ENCODE measurements around the gene MAP2K4. TPM values are rescaled to one million over a fixed set of nuclear protein-coding genes. Genes with fewer than 3 reads are reported as not detected.

Gene MAP2K4
- total RNA-seq, 1 donor from 2014 or later = 37.5 TPM

DNA sequence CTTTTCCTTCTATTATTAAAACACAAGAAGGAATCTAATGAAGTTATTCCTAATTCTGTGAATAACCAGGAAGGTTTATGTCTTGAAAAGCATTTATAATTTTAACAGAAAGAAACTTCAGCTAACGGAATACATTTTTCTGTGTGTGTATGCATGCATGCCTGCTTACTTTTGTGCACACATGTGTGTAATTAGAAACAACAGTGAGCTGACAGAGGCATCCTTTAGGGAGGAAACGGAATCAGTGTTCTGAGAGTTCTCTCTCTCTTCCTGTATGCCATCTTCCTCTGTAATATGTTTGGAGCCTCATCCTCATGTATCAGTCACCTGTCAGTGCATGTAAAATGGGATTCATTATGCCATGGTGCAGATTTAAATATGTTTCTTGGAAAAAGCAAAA is 107.0 kb downstream of the MAP2K4 start:
- DNase-seq (ENCODE audit: low read depth) (no peak), FAIRE-seq (no peak)
- H4K20me1 ChIP-seq (ENCODE audit: insufficient read depth, low read length) = no peaks in the 10 kb centered on the region
- H3K4me1 ChIP-seq (ENCODE audit: insufficient read depth, low read length) = no peaks in the 10 kb centered on the region
- no peak overlapping the region for H3K27ac Mint-ChIP-seq (ENCODE audit: unreplicated experiment)
- H3K27me3 Mint-ChIP-seq (ENCODE audit: low read depth, unreplicated experiment) = no peaks in the 10 kb centered on the region
- no peaks in the 10 kb centered on the region for H3K4me1 Mint-ChIP-seq (ENCODE audit: low read depth, unreplicated experiment)
- H3K36me3 Mint-ChIP-seq (ENCODE audit: low read depth, unreplicated experiment) = peaks cover 23% of the 10 kb centered on the region
- peaks cover 34% of the 10 kb centered on the region for H3K36me3 ChIP-seq (ENCODE audit: insufficient read depth, low read length)
- H3K4me3 ChIP-seq (ENCODE audit: insufficient read depth, low read depth, low read length) = no peak overlapping the region
- no peak overlapping the region for H3K27ac ChIP-seq (ENCODE audit: low read depth, low read length)
- TF ChIP-seq EZH2 (IDR thresholded peaks at IDR 0.05; ENCODE audit: insufficient read depth, low read length) = no peak
- TF ChIP-seq, protein P1, sequence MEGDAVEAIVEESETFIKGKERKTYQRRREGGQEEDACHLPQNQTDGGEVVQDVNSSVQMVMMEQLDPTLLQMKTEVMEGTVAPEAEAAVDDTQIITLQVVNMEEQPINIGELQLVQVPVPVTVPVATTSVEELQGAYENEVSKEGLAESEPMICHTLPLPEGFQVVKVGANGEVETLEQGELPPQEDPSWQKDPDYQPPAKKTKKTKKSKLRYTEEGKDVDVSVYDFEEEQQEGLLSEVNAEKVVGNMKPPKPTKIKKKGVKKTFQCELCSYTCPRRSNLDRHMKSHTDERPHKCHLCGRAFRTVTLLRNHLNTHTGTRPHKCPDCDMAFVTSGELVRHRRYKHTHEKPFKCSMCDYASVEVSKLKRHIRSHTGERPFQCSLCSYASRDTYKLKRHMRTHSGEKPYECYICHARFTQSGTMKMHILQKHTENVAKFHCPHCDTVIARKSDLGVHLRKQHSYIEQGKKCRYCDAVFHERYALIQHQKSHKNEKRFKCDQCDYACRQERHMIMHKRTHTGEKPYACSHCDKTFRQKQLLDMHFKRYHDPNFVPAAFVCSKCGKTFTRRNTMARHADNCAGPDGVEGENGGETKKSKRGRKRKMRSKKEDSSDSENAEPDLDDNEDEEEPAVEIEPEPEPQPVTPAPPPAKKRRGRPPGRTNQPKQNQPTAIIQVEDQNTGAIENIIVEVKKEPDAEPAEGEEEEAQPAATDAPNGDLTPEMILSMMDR (IDR thresholded peaks at IDR 0.05; ENCODE audit: insufficient read depth, low read depth, low read length) = no peak
- no peaks in the 10 kb centered on the region for H3K27me3 ChIP-seq (ENCODE audit: insufficient read depth, low read length)
- H3K9me3 Mint-ChIP-seq (ENCODE audit: unreplicated experiment) = peaks cover 2% of the 10 kb centered on the region
- no peak overlapping the region for H3K4me3 Mint-ChIP-seq (ENCODE audit: unreplicated experiment)
- H2AFZ ChIP-seq (ENCODE audit: low read depth, low read length) = no peak overlapping the region
- no peaks in the 10 kb centered on the region for H3K9me3 ChIP-seq (ENCODE audit: insufficient read depth, low read depth, low read length)
- H3K9ac ChIP-seq (ENCODE audit: low read length) = no peak overlapping the region
- no peak overlapping the region for H3K4me2 ChIP-seq (ENCODE audit: low read length)
- H3K79me2 ChIP-seq (ENCODE audit: insufficient read depth, low read length) = no peaks in the 10 kb centered on the region

DNA sequence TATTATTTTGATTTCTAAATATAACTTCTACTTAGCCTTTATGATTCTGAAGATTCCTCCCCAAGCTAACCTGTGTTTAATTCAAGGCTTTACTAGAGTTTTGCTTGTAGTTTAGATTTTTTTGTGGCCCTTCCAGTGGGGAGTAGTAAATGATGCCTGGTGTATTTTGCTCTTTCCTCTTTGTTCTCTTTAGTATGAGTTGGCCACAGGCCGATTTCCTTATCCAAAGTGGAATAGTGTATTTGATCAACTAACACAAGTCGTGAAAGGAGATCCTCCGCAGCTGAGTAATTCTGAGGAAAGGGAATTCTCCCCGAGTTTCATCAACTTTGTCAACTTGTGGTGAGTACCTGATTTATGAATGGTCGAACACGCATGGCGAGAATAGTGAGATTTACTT is 108.3 kb downstream of the MAP2K4 start:
- H3K4me1 ChIP-seq (ENCODE audit: insufficient read depth, low read length) = no peaks in the 10 kb centered on the region
- no peaks in the 10 kb centered on the region for H3K9me3 ChIP-seq (ENCODE audit: insufficient read depth, low read depth, low read length)
- H3K4me2 ChIP-seq (ENCODE audit: low read length) = no peak overlapping the region
- no peak overlapping the region for H3K4me3 ChIP-seq (ENCODE audit: insufficient read depth, low read depth, low read length)
- H3K9ac ChIP-seq (ENCODE audit: low read length) = no peak overlapping the region
- no peak overlapping the region for H3K27ac ChIP-seq (ENCODE audit: low read depth, low read length)
- TF ChIP-seq, protein P1 (IDR thresholded peaks at IDR 0.05; ENCODE audit: insufficient read depth, low read depth, low read length) = no peak
- no peak for TF ChIP-seq EZH2 (IDR thresholded peaks at IDR 0.05; ENCODE audit: insufficient read depth, low read length)
- Mint-ChIP-seq H3K27me3 (ENCODE audit: low read depth, unreplicated experiment) (no peaks in the 10 kb centered on the region), H3K9me3 (ENCODE audit: unreplicated experiment) (peaks cover 2% of the 10 kb centered on the region), H3K4me1 (ENCODE audit: low read depth, unreplicated experiment) (peaks cover 3% of the 10 kb centered on the region), H3K27ac (ENCODE audit: unreplicated experiment) (no peak overlapping the region), H3K4me3 (ENCODE audit: unreplicated experiment) (no peak overlapping the region), H3K36me3 (ENCODE audit: low read depth, unreplicated experiment) (peaks cover 23% of the 10 kb centered on the region)
- DNase-seq (ENCODE audit: low read depth) (no peak), FAIRE-seq (no peak)
- no peaks in the 10 kb centered on the region for H4K20me1 ChIP-seq (ENCODE audit: insufficient read depth, low read length)
- H3K36me3 ChIP-seq (ENCODE audit: insufficient read depth, low read length) = peaks cover 34% of the 10 kb centered on the region
- no peaks in the 10 kb centered on the region for H3K79me2 ChIP-seq (ENCODE audit: insufficient read depth, low read length)
- no peaks in the 10 kb centered on the region for H3K27me3 ChIP-seq (ENCODE audit: insufficient read depth, low read length)
- H2AFZ ChIP-seq (ENCODE audit: low read depth, low read length) = no peak overlapping the region

DNA sequence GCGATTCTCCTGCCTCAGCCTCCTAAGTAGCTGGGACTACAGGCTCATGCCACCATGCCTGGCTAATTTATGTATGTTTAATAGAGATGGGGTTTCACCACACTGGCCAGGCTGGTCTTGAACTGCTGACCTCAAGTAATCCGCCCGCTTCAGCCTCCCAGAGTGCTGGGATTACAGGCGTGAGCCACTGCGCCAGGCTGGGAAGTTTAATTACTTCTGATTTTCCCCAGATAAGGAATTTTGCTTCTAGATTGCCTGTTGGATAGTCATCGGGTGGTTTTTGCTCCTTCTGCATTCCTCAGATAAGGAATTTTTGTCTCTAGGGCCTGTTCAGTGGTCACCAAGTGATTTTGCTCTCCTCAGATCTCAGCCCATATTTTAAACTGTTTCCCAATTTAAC is 112.5 kb downstream of the MAP2K4 start:
- peaks cover 20% of the 10 kb centered on the region for H3K36me3 Mint-ChIP-seq (ENCODE audit: low read depth, unreplicated experiment)

More for the DNA sequence above, 112.5 kb downstream of the MAP2K4 start:
- TF ChIP-seq, protein P1 (IDR thresholded peaks at IDR 0.05; ENCODE audit: insufficient read depth, low read depth, low read length) = no peak
- TF ChIP-seq EZH2 (IDR thresholded peaks at IDR 0.05; ENCODE audit: insufficient read depth, low read length) = no peak
- no peaks in the 10 kb centered on the region for H3K9me3 ChIP-seq (ENCODE audit: insufficient read depth, low read depth, low read length)
- Mint-ChIP-seq H3K9me3 (ENCODE audit: unreplicated experiment) (peaks cover 1% of the 10 kb centered on the region), H3K27ac (ENCODE audit: unreplicated experiment) (no peak overlapping the region), H3K27me3 (ENCODE audit: low read depth, unreplicated experiment) (no peaks in the 10 kb centered on the region), H3K4me3 (ENCODE audit: unreplicated experiment) (no peak overlapping the region), H3K4me1 (ENCODE audit: low read depth, unreplicated experiment) (peaks cover 3% of the 10 kb centered on the region)
- no peak overlapping the region for H3K4me3 ChIP-seq (ENCODE audit: insufficient read depth, low read depth, low read length)
- H3K4me1 ChIP-seq (ENCODE audit: insufficient read depth, low read length) = peaks cover 4% of the 10 kb centered on the region
- no peak overlapping the region for H3K9ac ChIP-seq (ENCODE audit: low read length)
- no peaks in the 10 kb centered on the region for H4K20me1 ChIP-seq (ENCODE audit: insufficient read depth, low read length)
- no peak for FAIRE-seq
- no peak overlapping the region for H3K27ac ChIP-seq (ENCODE audit: low read depth, low read length)
- no peak overlapping the region for H2AFZ ChIP-seq (ENCODE audit: low read depth, low read length)
- no peaks in the 10 kb centered on the region for H3K79me2 ChIP-seq (ENCODE audit: insufficient read depth, low read length)
- peaks cover 19% of the 10 kb centered on the region for H3K36me3 ChIP-seq (ENCODE audit: insufficient read depth, low read length)
- no peak overlapping the region for H3K4me2 ChIP-seq (ENCODE audit: low read length)
- DNase-seq (ENCODE audit: low read depth) = peak; percentile 76
- H3K27me3 ChIP-seq (ENCODE audit: insufficient read depth, low read length) = no peaks in the 10 kb centered on the region

Data from astrocyte (in vitro differentiated cells and primary cell).